ENCODE data around the gene RFTN1. TPM values are rescaled to one million over a fixed set of nuclear protein-coding genes. Genes with fewer than 3 reads are reported as not detected.

Gene RFTN1
- total RNA-seq, 1 donor from 2014 or later, result 84.1 TPM

GRCh38 chr3:16484984-16485383 lies 28.5 kb downstream of the RFTN1 start:
- H3K9me3 Mint-ChIP-seq (ENCODE audit: unreplicated experiment), result no peaks in the 10 kb centered on the region
- peaks cover 21% of the 10 kb centered on the region for H3K36me3 Mint-ChIP-seq (ENCODE audit: unreplicated experiment)
- DNase-seq (ENCODE audit: extremely low spot score, unreplicated experiment), result no peak
- no peak overlapping the region for H3K4me3 Mint-ChIP-seq (ENCODE audit: unreplicated experiment)
- peak overlapping the region; percentile 67 for H3K27ac Mint-ChIP-seq (ENCODE audit: unreplicated experiment)
- peaks cover 72% of the 10 kb centered on the region for H3K4me1 Mint-ChIP-seq (ENCODE audit: unreplicated experiment)
- H3K27me3 Mint-ChIP-seq (ENCODE audit: unreplicated experiment), result no peaks in the 10 kb centered on the region
- TF ChIP-seq CTCF (IDR thresholded peaks at IDR 0.05), result no peak

GRCh38 chr3:16484216-16484615 lies 29.3 kb downstream of the RFTN1 start:
- DNase-seq (ENCODE audit: extremely low spot score, unreplicated experiment), result no peak
- H3K36me3 Mint-ChIP-seq (ENCODE audit: unreplicated experiment), result peaks cover 14% of the 10 kb centered on the region
- H3K4me1 Mint-ChIP-seq (ENCODE audit: unreplicated experiment), result peaks cover 73% of the 10 kb centered on the region

GRCh38 chr3:16482770-16483531 lies 30.5 kb downstream of the RFTN1 start:
- Mint-ChIP-seq H3K9me3 (ENCODE audit: unreplicated experiment) (no peaks in the 10 kb centered on the region), H3K4me1 (ENCODE audit: unreplicated experiment) (peaks cover 84% of the 10 kb centered on the region), H3K4me3 (ENCODE audit: unreplicated experiment) (no peak overlapping the region), H3K36me3 (ENCODE audit: unreplicated experiment) (peaks cover 9% of the 10 kb centered on the region), H3K27me3 (ENCODE audit: unreplicated experiment) (no peaks in the 10 kb centered on the region), H3K27ac (ENCODE audit: unreplicated experiment) (peak overlapping the region; percentile 67)
- DNase-seq (ENCODE audit: extremely low spot score, unreplicated experiment), result no peak
- TF ChIP-seq CTCF (IDR thresholded peaks at IDR 0.05), result no peak

More at GRCh38 chr3:16484216-16484615, 29.3 kb downstream of the RFTN1 start:
- no peaks in the 10 kb centered on the region for H3K9me3 Mint-ChIP-seq (ENCODE audit: unreplicated experiment)
- no peaks in the 10 kb centered on the region for H3K27me3 Mint-ChIP-seq (ENCODE audit: unreplicated experiment)
- peak overlapping the region; percentile 16 for H3K4me3 Mint-ChIP-seq (ENCODE audit: unreplicated experiment)
- H3K27ac Mint-ChIP-seq (ENCODE audit: unreplicated experiment), result peak overlapping the region; percentile 67
- TF ChIP-seq CTCF (IDR thresholded peaks at IDR 0.05), result no peak

GRCh38 chr3:16482194-16482769 lies 31.2 kb downstream of the RFTN1 start:
- Mint-ChIP-seq H3K9me3 (ENCODE audit: unreplicated experiment) (peaks cover 2% of the 10 kb centered on the region), H3K27ac (ENCODE audit: unreplicated experiment) (peak overlapping the region; percentile 67), H3K4me3 (ENCODE audit: unreplicated experiment) (no peak overlapping the region), H3K27me3 (ENCODE audit: unreplicated experiment) (no peaks in the 10 kb centered on the region), H3K4me1 (ENCODE audit: unreplicated experiment) (peaks cover 90% of the 10 kb centered on the region), H3K36me3 (ENCODE audit: unreplicated experiment) (peaks cover 10% of the 10 kb centered on the region)
- DNase-seq (ENCODE audit: extremely low spot score, unreplicated experiment), result no peak
- no peak for TF ChIP-seq CTCF (IDR thresholded peaks at IDR 0.05)

GRCh38 chr3:16481546-16481897 lies 32.0 kb downstream of the RFTN1 start:
- H3K9me3 Mint-ChIP-seq (ENCODE audit: unreplicated experiment), result peaks cover 4% of the 10 kb centered on the region
- H3K27ac Mint-ChIP-seq (ENCODE audit: unreplicated experiment), result peak overlapping the region; percentile 67
- DNase-seq (ENCODE audit: extremely low spot score, unreplicated experiment), result no peak
- peak overlapping the region; percentile 3 for H3K4me3 Mint-ChIP-seq (ENCODE audit: unreplicated experiment)
- peaks cover 9% of the 10 kb centered on the region for H3K36me3 Mint-ChIP-seq (ENCODE audit: unreplicated experiment)
- H3K27me3 Mint-ChIP-seq (ENCODE audit: unreplicated experiment), result no peaks in the 10 kb centered on the region
- peaks cover 96% of the 10 kb centered on the region for H3K4me1 Mint-ChIP-seq (ENCODE audit: unreplicated experiment)
- TF ChIP-seq CTCF (IDR thresholded peaks at IDR 0.05), result no peak

All from osteocyte (in vitro differentiated cells).